DMS153 (cell line): ENCODE results near the gene SHISA5.
"Not testable (repeated sequence)": the region's sequence is repeated elsewhere in the genome, so short reads cannot be mapped to it uniquely, and the experiment has no call there.

Experiments
- DNase-seq: peaks from one replicate; lab custom pipeline; 2025; lab: John Stamatoyannopoulos, UW

SHISA5 gene, protein sequence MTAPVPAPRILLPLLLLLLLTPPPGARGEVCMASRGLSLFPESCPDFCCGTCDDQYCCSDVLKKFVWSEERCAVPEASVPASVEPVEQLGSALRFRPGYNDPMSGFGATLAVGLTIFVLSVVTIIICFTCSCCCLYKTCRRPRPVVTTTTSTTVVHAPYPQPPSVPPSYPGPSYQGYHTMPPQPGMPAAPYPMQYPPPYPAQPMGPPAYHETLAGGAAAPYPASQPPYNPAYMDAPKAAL

DNA sequence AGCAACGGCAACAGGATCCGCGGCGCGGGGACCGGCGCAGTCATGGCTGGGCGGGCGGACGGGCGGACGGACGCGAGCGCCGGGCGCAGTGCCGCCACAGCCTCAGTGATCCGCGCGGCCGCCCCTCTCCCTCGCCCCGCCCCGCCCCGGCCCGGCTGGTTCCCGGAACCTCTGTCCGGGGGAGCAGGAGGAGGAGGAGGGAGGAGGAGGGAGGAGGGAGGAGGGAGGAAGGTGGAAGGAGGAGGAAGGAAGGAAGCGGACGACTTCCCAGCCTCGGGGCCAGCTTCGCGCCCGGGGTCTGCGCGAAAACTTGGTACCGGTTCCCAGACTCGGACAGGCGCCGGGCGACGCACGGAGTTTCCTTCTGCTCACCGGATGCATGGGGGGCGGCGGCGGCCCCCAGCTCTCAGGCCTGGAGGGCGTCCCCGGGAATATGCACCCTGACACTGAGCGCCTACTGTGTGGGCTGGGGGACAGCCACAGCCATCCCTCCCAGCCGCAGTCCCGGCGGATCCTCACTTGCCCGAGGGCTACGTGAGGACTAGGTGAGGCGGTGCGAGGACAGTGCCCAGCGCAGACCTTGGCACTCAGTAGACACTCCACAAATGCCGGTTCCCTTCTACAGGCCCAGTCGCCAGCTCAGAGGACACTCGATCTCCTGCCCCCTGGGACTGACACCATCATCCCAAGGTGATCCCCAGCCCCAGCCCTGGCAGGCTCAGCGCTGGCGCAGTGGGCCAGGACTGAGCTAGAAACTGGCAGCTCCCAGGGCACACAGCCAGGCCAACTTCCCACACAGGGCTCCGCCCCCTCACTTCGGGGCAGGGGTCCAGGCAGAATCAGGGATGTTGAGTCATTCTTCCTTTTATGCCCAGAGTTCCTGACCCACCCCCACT lies at the start of gene SHISA5:
Gene SHISA5, minus strand, starts transcription at position 124 of the 896 bp plus-strand sequence. Its CDS starts 80 bp downstream, at position 44.
- DNase-seq: no peak

DNA sequence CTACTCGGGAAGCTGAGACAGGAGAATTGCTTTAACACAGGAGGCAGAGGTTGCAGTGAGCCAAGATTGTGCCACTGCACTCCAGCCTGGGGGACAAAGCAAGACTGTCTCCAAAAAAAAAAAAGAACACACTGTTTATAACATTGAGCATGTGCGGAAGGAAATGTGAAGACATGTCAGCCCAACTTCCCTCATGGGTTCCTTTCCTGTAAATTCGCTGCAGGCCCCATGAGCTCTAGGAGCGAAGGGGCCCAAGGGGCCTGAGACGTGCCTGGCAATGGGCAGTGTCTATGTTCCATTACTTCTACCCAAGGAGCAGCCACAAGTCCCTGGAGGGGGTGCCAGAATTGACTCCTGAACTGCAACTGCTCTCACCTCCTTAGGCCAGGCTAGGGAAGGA lies 49.4 kb upstream of the SHISA5 start:
- DNase-seq: no peak

DNA sequence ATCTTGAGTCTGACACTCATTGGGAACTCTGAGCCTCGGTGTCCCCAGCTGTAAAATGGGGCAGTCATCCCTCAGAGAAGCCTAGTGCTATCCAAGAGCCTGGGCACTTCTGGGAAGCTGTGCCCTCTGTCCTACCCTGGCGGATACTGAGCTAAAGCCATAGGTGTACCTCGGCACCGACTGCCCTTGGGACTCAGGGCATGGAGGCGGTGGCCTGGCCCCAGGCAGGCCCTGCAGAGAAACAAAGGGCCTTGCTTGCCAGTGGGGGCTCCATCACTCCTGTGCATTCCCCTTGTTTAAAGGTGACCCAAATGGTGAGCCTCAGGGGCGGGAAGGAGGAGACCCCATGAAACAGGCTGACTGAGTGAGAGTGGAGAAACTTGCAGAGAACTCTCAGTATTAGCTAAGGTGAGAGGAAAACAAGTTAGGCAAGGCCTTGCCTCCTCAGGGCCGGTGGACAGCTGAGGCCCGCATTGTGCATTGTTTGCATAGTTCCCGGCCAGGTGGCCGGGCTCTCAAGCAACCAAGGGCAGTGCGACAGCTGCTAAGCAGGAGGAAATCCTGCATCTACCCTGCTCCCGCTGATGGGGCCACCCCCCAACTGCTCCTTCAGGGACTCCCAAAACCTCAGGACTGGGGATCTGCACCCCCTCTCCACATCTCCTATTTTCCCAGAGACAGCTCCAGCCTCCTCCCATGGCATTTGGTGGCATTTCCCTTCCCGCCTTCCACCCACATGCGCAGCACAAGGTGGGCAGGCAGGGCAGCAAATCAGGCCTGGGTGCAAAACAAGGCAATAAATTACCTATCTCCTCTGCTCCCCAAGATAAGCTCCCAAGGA lies 48.4 kb upstream of the SHISA5 start:
- no peak for DNase-seq

DNA sequence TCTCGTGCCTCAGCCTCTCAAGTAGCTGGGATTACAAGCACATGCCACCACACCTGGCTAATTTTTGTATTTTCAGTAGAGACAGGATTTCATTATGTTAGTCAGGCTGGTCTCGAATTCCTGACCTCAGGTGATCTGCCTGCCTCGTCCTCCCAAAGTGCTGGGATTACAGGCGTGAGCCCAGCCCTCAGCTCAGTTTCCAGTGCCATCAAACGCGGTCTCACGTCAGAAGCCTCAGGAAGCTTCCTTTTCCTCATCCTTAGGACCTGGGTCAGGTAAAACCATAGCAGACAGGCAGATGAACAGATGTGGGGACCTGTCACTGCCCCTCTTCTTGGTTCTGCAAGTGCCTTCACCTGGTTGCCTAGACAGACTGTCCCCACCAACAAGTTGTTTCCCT lies 47.7 kb upstream of the SHISA5 start:
- DNase-seq: not testable (repeated sequence)

DNA sequence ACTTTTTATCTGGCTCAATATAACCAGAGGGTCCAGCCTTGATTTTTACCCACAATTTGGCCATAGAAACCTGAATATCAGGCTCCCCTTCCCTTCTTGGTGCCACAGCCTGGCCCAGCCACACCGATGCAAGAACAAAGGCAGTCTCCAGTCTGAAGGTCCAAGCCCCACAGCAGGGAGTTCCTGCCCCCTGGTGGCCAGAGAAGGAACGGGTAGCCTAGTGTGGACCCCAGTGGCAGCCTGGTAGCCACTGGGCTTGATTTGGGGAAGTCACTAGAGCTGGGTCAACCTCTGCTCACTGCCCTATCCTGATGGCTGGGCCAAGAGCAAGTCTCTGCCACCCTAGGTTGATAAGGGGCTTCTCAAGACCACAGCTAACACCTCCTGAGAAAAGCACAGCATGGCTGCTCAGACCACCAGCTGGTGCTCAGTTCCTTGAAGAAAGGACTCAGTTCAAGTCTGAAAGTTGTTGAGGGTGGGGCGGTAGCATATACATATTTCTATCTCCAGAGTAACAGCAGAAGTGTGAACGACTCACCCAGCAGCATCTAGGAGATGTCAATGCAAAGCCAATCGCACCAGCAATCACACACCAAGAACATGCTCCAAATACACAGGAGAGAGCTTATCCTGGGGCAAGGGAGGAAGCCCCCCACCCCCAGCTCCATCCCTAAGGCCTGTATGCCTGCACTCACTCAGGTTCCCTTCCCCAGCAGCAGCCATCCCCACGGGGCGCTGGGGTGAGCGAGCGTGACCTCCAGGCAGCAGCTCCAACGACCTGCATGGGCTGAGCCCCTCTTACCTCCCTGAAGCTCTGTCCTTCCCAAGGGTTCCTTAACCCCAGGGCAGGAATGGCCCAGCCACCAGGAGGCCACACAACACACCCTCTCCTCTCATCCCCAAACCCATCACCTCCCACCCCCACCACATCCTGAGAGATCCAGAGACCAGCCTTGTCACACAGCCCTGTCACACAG lies 45.0 kb upstream of the SHISA5 start:
- peak; percentile 3 for DNase-seq

DNA sequence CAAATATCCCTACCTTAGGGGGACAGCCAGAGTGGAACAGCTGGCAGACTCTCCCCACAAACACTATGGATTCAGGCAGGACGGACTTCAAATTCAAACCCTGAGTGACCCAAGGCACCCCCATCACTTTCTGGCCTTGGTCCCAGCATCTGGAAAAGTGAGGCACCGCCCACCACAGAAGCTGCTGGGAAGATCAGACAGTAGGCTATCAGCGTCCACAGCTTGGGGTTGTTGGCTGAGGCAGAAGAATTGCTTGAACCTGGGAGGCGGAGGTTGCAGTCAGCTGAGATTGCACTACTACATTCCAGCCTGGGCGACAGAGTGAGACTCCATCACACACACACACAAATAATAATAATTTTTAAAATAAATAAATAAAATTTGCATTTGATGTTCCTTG lies 44.2 kb upstream of the SHISA5 start:
- DNase-seq: no peak

DNA sequence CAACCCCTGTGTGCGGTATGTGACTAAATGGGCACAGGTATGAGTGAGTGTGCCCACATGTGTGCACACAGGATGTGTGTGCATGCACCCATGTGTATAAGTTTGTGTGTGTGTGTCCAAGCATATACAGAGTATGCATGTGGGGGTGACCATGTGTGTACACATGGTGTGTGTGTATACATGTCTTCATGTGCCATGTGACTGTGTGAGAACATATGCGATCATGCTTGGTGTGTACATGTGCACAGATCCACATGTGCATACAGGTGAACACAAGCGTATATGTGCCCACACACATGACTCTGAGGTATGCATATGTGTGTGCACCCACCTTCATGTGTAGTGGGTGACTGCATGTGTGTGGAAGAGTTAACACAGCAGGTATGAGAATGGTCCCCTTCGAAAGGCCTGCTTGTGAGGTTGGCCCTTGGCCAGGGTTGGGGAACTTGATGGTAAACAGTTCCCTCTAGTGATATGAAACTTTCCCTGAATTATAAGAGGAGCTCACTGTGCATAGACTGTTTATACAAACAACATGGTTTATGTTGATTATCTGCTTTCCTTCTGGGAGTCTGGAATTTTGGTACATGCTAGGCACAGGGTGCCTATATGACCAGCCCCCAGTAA lies 42.3 kb upstream of the SHISA5 start:
- DNase-seq: no peak

DNA sequence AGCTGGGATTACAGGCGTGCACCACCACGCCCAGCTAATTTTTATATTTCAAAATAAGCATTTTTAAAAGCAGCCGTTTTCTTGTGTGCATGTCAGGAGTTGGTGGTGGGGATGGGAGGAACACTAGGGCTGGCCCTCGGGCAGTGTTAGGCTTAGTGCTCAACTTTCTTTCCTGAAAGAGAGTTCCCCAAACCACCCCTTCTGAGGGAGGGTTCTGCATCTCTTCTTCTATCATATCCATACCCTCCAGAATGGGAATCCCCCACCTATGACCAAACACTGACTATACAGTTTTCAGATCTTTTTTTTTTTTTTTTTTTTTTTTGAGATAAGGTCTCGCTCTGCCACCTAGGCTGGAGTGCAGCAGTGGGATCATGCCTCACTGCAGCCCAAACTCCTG lies 40.2 kb upstream of the SHISA5 start:
- DNase-seq: no peak

DNA sequence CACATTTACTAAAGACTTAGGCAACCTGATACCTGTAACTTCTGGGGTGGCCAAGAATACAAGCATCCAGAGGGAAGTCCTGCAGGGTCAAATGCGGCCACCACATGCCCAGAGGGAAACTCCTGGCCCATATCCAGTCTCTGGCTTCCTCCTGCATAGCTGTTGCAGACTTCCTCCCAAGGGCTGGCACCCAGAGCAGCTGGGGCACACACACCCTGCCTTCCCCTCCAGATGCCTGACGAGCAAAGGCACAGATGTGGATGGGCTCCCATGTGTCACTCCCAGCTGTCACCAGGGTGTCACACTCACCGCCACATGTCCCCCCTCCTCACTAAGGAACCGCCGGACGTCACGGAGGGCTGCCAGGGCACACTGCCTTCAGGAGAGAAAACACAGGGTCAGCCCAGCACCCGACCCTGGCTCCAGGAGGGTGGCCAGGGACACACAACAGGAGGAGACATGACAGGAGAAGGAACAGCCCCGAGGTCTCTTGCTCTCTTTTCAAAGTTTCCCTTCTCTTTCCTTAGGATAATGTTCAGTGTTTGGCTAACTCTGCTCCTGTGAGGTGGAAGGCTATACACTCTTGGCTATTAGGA lies 39.4 kb upstream of the SHISA5 start:
- DNase-seq: no peak

DNA sequence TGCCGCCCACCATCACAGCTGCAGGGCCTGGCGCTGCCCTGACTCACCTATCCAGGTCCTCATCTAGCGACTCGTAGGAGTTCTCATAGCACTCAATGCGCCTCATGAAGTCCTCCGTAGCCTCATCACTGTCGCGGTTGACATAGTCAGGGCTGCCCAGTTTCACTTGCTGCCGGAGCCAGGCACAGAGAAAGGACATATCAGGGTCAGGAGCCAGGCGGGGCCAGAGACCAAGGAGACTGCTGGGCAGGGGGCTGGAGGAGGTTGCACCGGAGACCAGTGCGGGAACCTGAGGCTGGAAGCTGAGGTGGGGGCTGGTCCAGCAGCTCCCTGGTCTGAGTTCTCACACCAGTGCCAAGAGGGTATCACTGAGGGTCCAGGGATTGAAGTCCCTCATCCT lies 34.5 kb upstream of the SHISA5 start:
- DNase-seq: no peak

DNA sequence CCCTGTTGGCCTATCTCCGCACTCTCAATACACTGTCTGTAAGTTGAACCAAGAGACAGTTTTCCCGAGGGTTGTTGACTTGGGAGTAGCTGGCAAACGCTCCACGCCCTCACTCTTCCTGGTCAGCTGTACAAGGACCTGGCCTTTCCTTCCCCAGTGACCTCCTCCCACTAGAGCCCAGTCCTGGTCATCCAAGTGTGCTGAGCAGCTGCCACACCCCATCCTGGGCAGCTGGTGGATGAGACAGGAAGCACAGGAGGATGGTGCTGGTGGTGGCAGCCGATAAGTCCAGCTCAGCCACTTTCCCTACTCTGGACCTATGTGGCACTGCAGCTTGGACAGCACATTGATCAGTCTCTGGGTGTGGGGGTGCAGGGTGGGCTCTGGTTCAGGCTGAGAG lies 32.8 kb upstream of the SHISA5 start:
- DNase-seq: no peak

DNA sequence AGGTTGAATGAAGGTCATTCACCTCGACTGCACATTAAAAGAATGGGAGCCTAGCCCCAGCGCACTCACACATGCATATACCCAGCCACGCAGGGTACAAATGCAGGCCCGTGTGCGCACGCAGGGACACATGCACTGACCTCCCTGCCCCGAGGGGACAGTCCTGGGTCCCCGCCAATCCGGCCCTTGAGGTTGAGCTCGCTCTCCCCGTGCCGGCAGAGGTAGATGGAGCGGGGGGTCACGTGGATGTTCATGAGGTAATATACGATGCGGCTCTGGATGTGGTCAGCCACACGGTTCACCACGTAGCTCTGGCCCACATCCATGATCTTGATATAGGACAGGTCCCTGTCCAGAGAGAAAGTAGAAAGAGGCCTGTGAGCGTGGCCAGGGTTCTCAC lies 32.1 kb upstream of the SHISA5 start:
- no peak for DNase-seq

DNA sequence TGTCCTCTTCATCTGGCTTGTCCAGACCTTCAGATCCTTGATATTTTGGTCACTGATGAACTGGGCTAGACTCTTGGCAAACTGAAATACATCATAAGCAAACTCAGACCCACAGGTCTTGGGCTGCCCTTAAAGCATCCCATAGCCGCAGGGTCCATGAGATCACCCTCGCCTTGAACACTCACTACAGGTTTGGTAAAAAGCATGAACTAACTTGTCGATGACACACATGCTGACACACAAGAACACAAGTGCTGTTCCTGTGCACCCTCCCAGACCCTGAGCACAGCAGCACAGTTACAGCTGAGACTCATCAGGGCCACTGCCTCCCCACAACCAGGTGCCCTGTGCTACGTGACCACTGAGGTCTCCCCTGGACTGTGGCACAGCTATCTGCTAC lies 31.6 kb upstream of the SHISA5 start:
- no peak for DNase-seq

DNA sequence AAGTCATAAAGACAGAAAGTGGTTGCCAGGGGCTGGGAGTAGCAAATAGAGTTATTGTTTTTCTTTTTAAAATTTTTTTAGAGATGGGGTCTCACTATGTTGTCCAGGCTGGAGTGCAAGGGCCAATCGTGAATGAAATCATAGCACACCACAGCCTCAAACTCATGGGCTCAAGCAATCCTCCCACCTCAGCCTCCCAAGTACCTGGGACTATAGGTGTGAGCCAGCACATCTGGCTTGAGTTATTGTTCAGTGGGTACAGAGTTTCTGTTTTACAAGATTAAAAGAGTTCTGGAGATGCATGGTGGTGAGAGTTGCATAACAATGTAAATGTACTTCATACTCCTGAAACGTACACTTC lies 29.0 kb upstream of the SHISA5 start:
- DNase-seq: no peak

DNA sequence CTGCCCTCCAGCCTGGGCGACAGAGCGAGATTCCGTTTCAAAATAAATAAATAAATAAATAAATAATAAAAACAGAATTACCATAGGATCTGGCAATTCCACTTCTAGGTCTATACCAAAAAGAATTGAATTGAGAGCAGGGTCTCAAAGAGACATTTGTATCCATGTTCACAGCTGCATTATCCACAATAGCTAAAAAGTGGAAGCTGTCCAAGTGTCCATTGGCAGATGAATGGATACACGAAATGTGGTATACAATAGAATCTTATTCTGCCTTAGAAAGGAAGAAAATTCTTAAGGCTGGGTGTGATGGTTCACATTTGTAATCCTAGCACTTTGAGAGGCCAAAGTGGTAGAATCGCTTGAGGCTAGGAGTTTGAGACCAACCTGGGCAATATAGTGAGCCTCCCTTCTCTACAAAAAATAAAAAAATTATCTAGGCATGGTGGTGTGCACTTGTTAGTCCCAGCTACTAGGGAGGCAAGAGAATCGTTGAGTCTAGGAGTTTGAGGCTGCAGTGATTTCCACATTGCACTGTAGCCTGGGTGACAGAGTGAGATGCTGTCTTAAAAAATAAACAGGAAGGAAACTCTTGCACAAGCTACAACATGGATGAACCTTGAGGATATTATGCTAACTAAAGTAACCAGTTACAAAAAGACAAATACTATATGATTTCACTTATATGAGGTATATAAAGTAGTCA lies 28.4 kb upstream of the SHISA5 start:
- no peak for DNase-seq

DNA sequence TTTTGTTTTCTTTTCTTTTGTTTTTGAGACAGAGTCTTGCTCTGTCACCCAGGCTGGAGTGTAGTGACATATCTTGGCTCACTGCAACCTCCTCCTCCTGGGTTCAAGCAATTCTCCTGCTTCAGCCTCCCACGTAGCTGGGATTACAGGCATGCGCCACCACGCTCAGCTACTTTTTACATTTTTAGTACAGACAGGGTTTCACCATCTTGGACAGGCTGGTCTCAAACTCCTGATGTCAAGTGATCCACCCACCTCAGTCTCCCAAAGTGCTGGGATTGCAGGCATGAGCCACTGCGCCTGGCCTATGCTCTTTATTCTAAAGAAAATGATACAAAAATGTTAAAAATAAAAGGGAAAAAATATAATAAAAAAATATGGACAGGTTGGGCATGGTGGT lies 26.7 kb upstream of the SHISA5 start:
- DNase-seq: not testable (repeated sequence)

DNA sequence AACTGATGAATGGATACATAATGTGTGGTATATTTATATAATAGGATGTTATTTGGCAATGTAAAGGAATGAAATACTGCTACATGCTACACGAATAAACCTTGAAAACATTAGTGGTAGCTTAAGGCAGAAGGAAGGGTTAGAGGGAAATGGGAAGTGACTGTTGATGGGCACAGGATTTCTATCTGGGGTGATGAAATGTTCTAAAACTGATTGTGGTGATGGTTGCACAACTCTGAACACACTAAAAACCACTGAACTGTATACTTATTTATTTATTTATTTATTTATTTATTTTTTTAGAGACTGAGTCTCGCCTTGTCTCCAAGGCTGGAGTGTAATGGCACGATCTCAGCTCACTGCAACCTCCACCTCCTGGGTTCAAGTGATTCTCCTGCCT lies 24.8 kb upstream of the SHISA5 start:
- DNase-seq: no peak

DNA sequence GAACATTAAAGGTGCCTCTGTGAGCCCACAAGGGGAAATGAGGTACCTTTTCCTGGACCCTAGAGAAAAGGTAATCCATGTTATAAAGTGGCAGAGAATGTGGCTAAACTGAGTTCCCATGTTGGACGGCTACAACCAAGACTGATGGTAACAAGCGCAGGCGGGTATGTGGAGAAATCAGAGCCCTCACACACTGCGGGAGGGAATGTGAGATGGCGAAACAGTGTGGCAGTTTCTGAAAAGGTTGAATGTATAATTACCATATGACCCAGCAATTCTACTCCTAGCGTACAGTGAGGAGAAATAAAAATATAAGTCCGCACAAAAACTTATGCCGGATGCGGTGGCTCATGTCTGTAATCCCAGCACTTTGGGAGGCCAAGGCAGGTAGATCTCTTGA lies 24.1 kb upstream of the SHISA5 start:
- DNase-seq: no peak

DNA sequence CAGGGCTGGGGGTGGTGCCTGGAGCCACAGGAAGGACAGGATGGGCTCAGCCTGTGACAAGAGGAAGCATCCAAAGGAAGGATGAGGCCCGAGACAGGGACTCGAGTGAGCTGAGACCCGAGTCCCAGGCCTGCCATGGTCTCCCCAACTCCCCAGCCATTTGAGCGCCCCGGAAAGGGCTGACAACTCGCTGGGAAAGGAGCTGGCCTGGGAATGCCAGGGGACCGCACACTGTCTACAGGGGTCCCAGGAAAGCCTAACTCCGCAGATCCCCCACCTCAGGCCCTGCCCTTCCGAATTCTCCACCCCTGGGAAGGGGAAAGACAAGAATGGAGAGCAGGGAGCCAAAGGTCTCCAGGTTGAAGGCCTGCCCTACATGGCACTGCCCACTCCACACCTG lies 21.0 kb upstream of the SHISA5 start:
- DNase-seq: no peak

DNA sequence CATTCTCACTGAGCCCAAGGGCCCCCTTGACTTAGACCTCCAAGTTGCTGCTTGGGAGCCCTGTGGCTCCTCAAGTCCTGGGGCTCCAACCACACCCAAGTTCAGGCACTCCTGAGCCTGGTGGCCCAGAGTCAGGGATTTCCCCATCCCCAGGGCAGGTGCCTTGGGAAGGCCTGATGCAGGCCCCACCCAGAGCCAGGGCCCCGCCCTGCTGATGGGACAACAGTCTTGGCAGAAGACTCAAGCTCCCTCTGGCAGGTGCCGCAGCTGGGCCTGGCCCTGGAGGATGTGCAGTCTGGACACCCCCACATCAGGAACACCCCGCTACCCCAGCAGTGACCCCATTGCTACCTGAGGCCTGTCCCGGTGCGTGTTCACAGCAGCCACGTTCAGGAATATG lies 17.7 kb upstream of the SHISA5 start:
- DNase-seq: no peak
